NCI-H1436 (cell line): ENCODE results near the gene HLA-DMA.
"Not testable (repeated sequence)": the region's sequence is repeated elsewhere in the genome, so short reads cannot be mapped to it uniquely, and the experiment has no call there.

Experiments
- DNase-seq: peaks from one replicate; lab custom pipeline; 2025; lab: John Stamatoyannopoulos, UW

The HLA-DMA gene

DNA sequence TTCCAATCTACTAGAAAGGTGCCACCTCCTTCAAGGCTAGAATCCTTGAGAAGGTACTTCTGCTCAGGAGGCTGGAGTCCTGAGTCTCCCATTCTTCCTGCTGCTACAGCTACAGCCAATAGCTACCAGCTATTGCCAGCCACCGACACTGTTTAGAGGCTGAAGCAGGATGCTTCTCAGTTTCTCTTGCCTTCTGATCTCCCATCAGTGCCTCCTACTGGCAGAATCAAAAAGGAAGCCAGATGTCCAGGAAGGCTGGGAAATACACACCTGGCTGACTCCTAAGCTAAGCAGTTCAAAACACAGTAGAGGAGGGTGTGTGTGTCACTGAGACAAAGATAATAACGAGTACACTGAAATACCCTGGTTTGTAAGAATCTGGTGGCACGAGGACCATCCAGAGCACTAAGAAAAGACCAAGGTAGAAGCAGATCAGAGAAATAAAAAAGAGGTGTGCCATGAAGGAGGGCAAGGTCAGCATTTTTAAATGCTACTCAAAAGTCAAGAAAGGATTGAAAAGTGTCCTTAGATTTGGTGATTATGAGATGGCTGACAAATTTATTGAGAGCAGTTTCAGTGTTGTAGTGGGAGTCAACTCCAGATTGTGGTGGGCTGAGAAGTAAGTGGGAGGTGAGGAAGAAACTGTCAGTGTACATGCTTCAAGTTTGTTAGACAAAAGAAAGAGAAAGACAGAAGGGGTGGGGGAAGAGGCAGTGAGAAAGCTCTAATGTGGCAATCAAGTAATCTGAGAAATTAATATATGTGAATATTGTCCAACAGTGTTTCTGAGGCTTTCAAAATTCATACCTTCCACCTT, 2.3 kb upstream of the HLA-DMA start:
- no peak for DNase-seq

DNA sequence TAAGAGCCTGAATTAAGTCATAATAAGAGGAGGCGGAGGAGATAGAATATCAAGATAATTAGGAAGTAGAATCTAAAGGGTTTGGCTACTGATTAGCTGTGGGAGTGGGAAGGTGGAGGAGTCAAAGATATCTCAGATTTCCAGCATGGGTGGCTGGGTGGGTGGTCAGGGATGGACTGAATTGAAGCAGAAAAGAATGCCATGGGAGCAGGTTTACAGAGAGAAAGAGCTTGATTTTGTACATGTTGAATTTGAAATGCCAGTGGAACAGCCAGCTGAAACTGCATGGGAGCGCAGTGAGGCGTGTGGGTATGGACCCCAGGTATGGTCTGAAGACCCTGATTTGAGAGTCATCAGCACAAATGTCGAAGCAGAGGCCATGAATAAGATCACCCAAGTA, 1.4 kb upstream of the HLA-DMA start:
- DNase-seq, result no peak

DNA sequence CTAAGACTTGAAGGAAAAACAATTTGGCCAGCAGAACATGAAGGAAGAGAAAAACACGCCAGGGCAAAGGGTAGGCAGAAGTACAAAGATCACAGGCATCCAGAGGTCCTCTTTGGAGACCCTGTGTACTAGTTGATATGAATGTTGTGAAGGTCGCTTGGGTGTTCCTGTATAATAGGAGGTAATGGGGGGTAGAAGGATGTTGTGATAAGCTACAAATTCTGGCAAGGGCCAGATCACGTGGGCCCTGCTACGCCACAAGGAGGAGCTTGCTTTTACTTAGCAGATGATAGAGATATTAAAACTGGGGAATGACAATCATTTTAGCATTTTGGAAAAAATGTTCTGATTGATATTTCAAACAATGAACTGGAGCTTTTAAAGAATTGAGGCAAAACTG, 878 bp upstream of the HLA-DMA start:
- DNase-seq, result no peak

DNA sequence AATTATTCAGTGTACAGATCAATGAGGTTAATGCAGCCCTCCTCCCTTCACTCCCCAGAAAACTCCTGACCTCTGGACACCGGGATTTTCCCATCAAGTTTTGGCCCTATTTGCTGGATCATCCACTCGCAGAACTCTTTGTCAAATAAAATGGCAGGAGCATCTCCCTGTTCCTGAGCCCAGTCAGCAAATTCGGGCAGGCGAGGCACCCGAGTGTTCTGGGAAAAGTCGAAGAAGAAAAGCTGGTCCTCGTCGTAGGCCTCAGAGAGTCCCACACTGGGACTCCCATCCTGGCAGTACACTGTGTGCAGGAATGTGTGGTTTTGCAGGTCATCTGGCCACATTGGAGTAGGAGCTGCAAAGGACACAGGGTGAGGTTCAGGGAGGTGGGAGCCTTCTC, 2.4 kb downstream of the HLA-DMA start:
- DNase-seq, result no peak

DNA sequence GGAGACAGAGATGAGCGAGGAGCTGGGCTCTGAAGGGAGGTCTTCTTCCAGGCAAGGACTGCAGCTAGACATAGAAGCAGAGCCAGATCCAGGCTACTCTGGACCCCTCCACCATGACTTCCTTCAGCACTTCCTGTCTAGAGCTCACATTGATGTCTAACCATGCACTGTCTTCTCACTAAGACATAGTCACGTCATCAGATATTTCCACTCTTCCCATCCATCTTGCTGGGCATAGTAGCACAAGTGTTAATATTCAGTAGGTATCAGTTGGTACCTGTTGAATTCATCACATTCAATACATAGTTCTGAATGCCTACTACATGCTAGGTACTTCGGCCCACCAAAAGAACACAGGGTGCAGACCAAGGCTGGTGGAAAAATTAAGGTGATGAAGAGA, 2.9 kb downstream of the HLA-DMA start:
- no peak for DNase-seq

DNA sequence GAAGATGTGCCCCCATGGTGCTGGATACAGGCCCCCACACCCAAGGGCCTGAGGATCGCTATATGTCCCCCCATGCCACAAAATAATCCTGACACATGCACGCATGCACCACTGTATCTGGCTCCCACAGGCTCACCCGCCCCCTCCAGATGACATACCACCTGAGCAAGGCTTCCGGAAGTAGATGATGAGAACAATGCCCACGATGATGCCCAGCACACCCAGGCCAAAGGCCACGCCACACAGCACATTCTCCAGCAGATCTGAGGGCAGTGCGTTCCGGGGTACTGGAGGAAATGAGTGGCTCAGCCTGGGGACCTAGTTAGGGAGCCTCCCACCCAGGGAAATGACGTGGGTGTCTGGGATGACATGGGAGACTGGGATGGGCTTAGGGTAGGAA, 3.8 kb downstream of the HLA-DMA start:
- DNase-seq, result no peak

DNA sequence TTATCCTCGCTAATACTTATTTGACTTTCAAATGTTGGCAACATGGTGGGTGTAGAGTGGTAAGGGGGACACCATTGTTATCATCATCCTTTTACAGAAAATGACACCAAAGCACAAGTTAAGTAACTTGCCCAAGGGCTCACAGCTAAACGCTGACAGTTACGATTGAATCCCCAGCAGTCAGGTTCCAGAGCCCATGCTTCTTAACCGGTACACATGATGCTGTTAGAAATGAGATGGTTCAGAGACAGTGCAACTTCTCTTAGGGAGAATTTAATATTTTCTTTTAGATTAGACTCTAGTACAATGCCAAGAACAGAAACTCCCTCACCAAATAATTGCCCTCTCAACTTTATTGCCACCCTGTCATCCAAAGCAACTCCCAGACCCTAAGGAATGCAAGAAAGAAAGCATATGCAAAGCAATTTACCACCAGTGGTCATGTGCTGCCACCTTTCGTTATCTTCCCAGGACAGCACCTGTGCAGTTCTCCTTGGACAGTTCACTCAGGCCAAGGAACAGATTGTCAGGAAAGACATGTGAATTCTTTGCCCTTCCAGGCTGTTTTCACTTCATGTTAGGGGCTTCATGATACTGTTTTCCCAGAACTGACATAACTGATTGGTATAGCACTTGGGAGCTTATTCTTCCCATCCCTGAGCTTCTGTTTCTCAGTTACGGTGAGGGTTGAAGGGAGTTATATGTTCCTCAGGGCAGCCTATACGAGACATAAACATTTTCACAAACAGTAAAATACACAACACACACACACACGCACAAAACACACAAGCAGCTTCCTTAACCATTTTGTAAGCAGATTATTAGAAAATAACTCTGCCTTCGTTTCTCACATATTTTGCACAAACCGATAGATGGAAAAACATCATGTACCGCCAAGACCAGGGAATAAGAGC, 5.1 kb downstream of the HLA-DMA start:
- peak; percentile 3 for DNase-seq

DNA sequence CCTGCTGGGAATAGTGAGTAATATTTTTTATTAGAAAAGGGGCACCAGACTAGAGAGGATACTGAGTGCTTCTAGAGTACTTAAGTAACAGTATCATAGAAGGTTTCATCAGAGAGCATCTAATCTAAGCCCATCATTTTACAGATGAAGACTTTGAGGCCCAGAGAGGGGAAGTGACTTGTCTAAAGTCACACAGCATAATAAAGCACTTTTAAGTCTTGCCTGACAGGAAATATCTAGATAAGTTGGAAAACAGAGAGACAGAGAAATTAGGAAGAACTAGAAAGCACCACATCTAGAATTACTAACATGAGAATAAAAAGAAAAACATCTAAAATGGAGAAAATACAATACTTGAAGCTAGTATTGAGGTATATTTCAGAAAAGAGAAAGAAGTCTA, 6.0 kb downstream of the HLA-DMA start:
- no peak for DNase-seq

DNA sequence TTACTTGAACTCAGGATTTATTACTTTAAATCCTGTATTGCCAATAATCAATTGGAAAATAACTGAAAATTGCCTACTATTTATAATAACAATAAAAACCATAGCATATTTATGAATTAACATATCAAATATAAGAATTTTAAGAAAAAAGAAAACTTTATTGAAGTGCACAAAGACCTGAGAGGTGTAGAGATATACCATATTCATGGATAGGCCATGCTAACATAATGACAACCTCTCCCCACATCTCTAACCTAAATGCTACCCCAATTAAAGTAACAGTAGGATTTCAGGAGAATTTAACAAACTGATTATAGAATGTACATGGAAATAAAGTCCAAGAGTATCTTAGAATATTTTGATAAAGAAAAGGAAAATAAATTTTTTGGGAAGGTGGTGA, 6.9 kb downstream of the HLA-DMA start:
- DNase-seq, result no peak

DNA sequence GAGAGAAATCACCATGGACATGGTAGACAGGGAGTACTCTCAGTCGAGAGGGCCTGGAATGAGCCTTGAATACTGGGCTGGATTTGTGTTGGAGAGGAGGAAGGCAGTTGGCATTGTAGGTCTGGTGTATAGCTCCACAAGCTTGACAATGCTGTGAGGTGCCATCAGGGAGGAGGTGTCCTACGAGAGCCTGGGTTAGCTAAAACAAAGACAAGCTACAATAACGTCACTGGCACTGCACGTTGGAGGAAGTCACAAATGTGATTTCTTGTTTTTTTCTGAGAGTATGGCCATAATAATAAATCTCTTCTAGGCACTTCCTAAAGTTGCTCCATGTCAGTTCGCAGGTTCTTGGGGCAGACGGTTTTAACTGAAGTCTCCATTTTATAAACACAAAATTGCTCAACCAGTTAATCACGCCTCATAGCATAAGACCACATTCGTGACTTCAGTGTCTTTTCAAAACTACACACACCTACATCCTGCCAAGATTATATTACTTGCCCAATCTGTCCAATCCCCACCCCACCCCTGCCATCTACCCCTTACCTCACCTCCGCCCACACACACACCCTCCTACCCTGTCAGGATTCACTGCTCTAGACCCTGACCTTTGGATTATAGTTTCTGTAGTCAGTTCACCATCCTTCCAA, 7.7 kb downstream of the HLA-DMA start:
- no peak for DNase-seq

DNA sequence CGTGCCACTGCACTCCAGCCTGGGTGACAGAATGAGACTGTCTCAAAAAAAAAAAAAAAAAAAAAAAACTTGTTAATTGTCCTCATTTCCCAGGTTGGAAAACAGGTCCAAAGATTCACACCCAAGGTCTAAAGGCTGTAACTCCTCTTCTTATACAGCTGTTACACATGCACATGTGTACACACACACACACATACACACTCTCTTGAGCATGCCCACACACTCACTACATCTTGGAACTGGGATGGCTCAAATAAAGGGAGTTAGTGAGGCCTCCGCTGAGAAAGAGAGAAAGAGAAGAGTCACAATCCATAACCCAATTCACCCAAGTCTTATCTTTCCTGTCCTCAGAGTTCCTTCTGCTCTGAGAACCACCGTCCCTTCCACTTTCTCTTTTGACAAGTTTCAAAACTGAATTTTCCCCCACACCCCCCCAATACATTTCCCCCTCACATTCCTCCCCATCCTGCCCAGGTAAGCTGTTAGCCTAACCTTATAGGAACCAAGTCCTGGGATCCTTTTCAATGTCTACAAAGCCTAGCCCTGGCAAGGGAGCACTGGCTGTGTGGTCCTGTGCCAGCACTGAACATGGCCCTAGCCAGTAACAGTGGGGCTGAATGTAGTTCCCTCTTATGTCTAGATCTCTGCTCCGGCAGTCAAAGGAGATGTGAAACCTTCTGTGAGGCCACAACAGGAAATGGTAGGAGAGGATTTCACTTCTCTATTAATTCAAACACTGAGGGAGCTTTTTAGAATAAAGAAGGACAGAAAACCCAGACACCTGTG, 8.8 kb downstream of the HLA-DMA start:
- no peak for DNase-seq

DNA sequence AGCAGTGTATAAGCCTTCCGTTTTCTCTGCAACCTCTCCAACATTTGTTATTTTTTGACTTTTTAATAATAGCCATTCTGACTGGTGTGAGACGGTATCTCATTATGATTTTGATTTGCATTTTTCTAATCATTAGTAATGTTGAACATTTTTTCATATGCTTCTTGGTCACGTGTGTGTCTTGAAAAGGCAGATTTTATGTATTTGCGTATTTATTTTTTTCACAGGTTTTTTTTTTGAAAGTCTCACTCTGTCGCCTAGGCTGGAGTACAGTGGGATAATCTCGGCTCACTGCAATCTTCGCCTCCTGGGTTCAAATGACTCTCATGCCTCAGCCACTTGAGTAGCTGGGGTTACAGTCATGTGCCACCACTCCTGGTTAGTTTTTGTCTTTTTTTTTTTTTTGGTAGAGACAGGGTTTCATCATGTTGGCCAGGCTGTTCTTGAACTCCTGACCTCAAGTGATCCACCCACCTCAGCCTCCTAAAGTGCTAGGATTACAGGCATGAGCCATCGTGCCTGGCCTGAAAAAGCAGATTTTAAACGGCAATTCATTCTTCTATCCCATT, 10.3 kb downstream of the HLA-DMA start:
- DNase-seq, result not testable (repeated sequence)

DNA sequence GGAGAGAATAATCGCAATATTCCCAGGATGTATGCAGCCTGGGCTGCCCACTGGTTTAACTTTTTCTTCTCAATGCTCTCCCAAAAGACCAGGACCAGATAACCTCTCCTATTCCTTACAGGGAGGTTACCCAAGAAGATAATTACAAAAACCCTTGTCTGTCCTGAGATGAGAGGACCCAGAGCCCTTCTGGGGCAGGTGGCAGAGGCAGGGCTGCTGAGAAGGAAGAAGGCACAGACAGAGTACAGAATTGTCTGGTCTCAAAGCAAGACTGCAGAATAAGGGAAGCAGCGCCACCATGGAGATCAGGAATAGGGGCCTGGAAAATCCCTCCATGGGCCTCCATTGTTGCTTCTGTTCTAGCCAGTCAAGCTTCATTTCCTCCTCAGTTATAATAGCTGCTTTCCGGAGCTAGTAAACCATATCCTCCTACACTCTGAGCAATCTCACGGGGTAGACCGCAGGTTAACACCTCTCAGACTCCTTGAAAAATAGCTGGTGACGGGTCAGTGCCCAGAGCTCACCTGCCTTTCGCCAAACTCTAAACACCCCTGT, 11.6 kb downstream of the HLA-DMA start:
- DNase-seq, result no peak

DNA sequence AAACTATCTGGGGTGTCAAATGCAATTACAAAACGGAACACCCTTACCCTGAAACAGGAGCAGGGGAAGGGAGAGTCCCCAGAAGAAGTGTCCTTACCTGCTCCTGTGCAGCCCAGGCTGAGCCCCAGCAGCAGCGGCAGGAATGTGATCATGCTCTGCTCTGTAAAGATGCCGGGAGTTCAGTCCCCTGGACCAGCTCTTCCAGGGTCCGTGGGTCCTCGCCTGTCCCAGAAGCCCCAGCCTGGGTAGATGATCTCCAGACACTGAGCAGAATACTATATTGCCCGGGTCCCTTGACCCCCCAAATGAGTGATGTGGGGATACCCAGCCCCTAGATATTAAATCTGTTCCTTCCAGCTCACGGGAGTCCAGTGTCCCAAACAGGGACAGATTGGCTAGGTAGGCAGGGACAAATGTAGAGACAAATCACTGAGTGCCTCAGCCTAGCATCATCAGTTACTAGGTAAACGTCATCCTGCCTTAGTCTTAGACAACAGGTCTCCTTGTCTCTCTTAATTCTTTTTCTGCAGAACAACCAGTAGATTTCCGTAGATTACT, 12.2 kb downstream of the HLA-DMA start, which contains the start of gene HLA-DMB:
TSS of gene HLA-DMB (minus strand) at position 373 of the 558 bp plus-strand sequence. CDS start at position 152, 221 bp downstream.
- peak; percentile 72 for DNase-seq

DNA sequence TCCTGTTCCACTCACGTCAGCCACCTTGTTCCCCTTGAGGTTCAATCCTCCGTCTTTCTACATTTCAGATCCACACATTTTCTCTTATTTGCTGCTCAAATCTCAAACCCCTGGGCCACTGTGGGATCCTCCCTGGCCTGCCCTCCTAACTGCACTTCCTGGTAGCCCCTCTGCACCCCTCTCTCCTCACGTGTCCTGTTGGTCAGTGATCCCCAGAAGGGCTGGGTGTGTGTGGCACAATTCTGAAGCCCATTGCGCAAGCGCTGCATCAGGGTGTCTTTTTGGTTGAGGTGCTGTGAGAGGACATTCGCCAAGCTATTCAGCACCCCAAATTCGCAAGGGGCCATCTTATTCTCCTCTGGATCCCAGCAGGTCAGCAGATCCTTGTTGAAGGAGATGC, 14.4 kb downstream of the HLA-DMA start:
- DNase-seq, result no peak

DNA sequence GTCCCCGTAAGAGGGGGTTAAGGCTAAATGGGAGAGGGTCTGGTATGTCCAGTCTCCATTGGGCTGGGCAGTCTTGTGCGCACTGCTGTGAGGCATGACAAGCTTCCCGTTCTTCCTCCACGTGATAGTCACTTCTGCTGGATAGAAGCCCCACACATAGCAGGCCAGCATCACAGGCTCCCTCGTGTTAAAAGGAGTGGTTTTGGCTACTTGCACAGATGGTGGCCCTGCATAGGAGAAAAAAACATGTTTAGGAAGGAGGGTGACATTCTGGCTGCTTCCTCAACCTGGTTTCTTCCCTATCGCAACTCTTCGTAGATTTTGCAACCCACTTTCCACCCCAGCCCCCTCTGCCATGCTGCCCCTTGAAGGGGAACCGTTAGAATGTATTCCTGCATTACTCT, 15.7 kb downstream of the HLA-DMA start:
- no peak for DNase-seq

DNA sequence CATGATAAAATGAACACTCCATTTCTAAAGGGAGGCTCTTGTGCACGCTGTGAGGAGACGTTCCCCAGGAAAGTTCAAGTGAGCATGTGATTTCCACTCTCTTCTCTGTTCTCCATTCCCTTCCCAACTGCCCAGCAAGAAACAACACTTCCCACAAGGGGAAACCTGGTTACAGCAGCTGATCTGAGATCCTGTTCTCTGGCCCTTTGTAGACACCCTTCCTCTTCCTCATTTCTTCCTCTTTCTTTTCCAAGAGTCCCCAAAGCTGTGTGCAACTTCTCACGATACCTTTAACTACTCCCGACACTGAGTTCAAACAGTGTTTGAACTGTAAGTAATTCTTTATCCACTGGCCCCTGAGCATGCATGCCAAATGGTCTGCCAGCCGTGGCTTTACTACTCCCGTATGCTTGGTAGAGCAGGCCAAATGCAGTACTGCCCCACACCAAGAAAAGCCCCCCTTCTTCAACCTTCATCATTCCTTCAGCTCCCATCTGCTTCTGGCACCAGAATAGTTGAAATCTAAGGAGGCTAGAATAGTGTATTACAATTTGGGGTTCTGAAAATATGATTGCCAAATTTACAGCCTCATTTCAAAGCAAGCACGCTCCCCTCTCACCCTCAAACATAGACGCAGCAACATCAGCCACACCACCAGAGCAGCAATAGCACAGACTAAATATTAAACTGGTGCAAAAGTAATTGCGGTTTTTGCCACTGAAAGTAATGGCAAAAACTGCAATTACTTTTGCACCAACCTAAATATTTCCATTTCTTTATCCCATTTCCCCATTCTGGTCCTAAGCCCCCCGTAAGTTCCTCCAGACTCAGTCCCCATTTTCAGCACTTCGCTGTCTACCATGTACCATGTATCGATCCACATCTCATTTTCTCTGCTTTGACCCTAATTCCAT, 16.4 kb downstream of the HLA-DMA start:
- no peak for DNase-seq

DNA sequence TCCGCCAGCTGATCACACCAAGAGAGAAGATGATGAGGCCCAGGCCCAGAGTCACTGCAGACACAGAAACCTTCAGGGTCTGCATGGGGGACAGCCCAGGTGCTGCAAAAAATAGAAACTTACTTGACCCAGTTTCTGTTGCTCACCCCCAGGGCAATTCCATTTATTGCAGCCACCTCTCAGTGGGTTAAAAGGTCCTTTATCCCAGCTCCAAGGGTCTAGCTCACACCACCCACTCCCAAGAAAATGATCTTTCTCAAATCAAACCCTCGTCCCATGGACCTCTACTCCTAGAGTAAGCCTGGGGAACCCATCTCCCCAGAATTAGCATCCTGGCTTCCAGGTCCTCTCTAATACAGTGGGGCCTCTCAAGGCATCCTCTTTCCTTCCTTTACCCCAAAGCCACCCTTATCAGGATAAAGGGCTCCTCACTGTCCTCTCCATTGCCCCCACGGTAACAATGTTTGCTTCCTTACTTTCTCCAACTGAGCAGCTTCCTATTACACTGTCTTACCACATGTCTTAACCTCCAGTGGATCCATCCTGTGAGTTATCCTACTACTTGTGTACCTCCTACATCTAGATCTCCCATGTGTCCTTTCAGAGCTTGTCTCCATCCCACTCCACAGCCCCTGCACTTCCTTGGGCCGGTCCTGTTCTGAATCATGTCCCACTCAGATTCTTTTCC, 17.2 kb downstream of the HLA-DMA start:
- DNase-seq, result no peak

DNA sequence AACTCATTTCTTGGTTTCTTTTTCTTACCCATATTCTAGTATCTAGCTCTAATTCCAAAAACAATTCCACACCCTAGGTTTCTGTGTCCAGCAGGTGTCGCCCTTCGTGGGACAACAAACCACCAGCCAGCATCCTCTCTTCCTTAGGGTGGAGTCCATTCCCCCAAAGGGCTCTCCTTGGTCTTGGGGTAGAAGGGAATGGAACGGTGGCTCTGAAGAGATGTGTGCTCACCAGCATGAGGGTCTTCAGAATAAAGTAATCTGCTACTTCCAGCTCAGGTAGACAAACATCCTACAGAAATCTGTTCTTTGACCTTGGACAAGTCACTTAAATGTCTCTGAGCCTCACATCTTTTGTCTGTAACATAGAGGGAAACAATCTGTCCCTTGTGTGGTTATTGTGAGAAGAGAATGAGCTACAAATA, 19.2 kb downstream of the HLA-DMA start:
- DNase-seq, result peak; percentile 58
